Lower leg skin (tissue), 3 donors: ENCODE data around the gene ECHS1.

Source experiments
- POLR2A ChIP-seq, 2 donors: fragments of 450-650 bp; IDR thresholded peaks; one replicate each; pipeline ENCODE4 v1.6.1; 2016 to 2017; ENCODE audit warnings: antibody characterized with exemption in 2 of 2, mild to moderate bottlenecking in 1 of 2, moderate library complexity in 1 of 2
- TF ChIP-seq, protein P1 (sequence below), 3 donors: fragments of 450-650 bp; IDR thresholded peaks; one replicate each; pipeline ENCODE4 v1.5.1; 2016; ENCODE audit warnings: antibody characterized with exemption in 3 of 3, mild to moderate bottlenecking in 3 of 3, moderate library complexity in 2 of 3

DNA sequence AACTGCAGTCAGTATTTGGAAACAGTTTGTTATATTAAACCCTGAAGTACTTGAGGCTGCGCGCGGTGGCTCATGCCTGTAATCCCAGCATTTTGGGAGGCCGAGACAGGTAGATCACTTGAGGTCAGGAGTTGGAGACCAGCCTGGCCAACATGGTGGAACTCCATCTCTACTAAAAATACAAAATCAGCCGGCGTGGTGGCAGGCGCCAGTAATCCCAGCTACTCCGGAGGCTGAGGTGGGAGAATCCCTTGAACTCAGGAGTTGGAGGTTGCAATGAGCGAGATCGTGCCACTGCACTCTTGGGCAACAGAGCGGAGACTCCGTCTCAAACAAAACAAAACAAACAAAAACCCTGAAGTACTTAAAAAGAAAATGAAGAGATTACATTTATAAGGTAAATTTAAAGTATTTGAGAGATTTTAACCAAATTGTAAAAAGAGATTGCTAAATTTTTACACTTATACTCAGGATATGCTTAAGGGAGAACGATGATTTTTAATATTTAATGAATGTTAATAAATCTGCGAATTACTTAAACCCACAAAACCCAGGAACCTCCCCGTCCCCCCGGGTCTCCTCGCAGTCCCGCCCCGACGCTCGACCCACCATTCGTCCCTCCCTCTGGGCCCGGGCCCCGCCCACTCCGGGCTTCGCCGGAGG lies 20.4 kb upstream of the ECHS1 start:
- TF ChIP-seq, protein P1, sequence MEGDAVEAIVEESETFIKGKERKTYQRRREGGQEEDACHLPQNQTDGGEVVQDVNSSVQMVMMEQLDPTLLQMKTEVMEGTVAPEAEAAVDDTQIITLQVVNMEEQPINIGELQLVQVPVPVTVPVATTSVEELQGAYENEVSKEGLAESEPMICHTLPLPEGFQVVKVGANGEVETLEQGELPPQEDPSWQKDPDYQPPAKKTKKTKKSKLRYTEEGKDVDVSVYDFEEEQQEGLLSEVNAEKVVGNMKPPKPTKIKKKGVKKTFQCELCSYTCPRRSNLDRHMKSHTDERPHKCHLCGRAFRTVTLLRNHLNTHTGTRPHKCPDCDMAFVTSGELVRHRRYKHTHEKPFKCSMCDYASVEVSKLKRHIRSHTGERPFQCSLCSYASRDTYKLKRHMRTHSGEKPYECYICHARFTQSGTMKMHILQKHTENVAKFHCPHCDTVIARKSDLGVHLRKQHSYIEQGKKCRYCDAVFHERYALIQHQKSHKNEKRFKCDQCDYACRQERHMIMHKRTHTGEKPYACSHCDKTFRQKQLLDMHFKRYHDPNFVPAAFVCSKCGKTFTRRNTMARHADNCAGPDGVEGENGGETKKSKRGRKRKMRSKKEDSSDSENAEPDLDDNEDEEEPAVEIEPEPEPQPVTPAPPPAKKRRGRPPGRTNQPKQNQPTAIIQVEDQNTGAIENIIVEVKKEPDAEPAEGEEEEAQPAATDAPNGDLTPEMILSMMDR (IDR thresholded peaks at IDR 0.05): no peak
- TF ChIP-seq POLR2A (IDR thresholded peaks at IDR 0.05): no peak
